Fibroblast of peridontal ligament (primary cell): ENCODE data around the gene HCFC1R1.
"Not testable (repeated sequence)": the region's sequence is repeated elsewhere in the genome, so short reads cannot be mapped to it uniquely, and the experiment has no call there.

Experiments used
- DNase-seq: peaks from one replicate; pipeline ENCODE4 v3.0.0-alpha.2; 2010; ENCODE audit errors: extremely low read depth

Gene HCFC1R1

DNA sequence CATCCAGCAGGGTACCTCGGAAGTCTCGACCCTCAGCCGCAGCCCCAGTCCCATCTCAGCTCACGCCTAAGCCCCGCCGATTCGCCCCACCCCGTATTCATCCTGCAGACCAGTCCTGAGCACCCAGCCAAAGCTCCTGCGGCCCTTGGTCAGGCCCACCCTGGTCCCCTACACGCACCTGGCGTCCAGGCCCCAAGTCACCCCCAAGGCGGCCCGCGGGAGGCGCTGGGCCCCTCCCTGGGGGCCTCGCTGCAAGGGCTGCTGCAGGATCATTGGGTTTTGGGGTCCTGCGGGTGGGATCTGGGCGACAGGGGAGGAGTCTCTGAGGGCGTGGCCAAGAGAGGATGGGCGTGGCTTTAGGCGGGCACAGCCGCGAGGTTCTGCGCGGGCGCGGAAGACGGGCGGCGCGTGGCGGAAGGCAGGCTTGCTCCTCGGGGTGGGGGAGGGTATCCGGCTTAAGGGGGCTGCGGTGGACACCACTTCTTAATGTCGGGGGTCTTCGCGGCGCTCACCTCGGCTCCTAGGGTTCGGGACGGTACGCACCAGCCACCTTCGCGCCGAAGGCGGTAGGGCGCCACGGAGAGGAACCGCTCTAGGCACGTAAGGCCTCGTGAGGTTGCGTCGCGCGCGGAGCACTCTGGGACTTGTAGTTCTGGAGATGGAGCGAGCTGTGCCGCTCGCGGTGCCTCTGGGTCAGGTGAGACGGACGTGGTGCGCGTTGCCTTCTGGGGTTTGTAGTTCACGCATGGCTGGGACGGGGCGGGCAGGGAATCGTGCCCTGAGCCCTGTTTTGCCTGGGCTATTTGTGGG is at the start of gene HCFC1R1, which contains the start of gene THOC6:
Gene HCFC1R1, minus strand, starts transcription at position 274 of the 810 bp plus-strand sequence. Its CDS starts 1 bp downstream, at position 273.
Gene THOC6, plus strand, starts transcription at position 367 of the 810 bp plus-strand sequence. Its CDS starts 292 bp downstream, at position 659.
- peak; percentile 96 for DNase-seq

DNA sequence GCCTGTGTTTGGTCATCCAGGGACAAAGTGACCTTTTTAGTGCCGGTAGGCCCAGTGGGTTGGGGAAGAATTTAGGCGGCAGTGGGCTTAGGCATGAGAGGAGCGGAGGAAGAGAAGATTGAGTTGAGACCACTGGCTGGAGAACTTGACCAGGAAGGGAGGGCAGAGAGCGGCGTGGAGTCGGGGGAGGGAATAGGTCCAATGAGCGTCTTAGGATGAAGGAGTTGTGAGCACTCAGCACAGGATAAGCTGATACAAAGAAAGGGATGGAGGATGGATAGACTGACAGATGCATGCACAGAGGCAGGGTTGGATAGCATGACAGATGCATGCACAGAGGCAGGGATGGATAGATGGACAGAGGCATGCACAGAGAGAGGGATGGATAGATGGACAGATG is 49.7 kb upstream of the HCFC1R1 start:
- DNase-seq = no peak

DNA sequence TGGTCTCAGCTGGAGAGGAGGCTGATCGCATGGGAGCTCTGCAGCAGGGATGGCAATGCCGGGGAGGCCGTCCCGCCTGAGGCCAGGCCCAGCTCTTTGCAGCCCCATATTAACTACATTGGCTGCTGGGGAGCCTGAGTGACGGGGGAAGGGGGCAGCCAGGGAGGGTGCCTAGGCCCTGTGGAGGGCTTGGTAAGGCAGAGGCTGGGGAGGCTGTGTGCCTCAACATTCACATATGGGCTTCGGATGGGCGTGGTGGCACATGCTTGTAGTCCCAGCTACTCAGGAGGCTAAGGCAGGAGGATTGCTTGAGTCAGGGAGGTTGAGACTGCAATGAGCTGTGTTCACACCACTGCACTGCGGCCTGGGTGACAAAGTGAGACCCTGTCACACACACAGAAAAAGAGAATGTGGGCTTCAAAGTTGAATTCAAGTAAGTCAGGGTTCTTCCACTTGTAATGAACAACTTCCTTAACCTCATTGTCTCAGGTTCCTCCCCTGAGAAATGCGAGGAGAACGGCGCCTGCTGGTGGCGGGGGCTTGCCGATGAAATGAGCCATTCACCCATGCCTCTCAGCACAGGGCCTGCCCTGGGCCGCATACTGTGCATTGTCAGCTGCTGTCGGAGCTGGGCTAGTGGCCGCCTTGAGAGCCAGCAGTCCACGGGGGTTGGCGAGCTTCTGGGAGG is 49.0 kb upstream of the HCFC1R1 start:
- DNase-seq = not testable (repeated sequence)

DNA sequence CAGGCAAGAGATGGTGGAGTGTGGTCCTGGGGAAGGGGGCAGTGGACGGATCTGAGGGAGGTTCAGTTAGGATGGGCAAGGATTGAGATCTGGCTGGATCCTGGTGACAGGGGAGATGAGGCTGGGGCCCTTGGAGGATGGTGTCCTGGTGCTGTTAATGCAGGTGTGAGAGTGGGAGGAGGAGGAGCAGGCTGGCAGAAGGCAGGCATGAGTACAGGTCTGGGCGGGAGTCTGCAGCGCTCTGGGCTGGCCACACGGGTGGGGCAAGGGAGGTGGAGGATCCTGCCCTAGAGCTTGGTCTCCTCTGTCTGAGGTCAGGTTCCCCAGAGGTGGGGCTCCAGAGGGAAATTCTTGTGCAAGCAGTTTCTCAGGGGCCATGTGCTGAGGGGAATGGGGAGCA is 48.4 kb upstream of the HCFC1R1 start:
- DNase-seq = not testable (repeated sequence)

DNA sequence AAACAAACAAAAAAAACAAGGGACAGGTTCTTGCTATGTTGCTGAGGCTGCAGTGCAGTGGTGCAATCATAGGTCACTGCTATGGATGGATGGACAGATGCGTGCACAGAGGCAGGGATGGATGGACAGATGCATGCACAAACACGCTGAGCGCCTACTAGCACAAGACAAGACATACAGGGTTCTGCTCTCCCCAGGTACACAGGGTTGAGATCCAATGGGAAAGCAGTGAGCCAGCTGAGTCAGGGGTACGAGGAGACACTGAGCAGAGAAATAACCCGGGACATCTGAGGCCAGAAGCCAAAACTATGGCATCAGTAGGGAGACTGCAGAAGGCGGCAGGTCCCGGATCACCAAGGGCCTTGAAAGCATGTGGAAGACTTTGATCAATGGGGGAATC is 47.9 kb upstream of the HCFC1R1 start:
- DNase-seq = no peak

- DNase-seq = no peak
Measured at GRCh38 chr16:3070608-3071111, 46.9 kb upstream of the HCFC1R1 start.

- not testable (repeated sequence) for DNase-seq
Measured at GRCh38 chr16:3069146-3069545, 45.4 kb upstream of the HCFC1R1 start.

- DNase-seq = no peak
Measured at GRCh38 chr16:3068487-3068886, 44.7 kb upstream of the HCFC1R1 start.

GRCh38 chr16:3066440-3066748 is 42.7 kb upstream of the HCFC1R1 start:
- no peak for DNase-seq

DNA sequence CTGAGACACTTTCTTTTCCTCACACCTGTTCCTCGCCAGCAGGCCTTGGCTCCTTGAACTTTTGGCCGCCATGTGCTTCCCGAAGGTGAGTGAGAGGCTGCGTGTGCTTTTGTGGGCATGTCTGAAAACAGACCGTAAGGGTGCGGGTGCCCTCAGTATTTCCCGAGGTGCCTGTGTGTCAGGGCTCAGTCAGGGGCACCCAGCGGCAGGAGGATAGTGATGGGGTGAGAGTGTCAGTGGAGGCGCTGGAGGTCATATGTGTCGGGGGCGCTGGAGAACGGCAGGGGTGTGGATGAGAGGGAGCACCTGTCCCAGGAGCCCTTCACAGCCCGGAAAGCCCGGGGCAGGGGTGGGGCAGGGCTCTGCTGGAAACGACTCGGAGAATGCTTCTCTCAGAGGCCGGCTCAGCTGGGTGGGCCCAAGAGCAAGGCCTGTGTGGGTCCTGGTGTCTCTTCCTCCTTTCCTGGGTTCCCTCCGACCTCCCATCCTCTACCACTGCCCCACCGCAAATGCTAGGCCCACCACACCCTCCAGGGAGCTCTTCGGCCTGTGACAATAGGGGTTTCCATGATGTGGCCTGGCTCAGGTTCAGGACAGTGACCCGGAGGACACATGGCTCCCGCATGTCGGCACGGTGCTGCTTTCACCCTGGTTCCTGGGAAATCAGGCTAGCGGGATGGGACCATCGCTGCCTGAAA is 42.1 kb upstream of the HCFC1R1 start:
- DNase-seq = no peak

DNA sequence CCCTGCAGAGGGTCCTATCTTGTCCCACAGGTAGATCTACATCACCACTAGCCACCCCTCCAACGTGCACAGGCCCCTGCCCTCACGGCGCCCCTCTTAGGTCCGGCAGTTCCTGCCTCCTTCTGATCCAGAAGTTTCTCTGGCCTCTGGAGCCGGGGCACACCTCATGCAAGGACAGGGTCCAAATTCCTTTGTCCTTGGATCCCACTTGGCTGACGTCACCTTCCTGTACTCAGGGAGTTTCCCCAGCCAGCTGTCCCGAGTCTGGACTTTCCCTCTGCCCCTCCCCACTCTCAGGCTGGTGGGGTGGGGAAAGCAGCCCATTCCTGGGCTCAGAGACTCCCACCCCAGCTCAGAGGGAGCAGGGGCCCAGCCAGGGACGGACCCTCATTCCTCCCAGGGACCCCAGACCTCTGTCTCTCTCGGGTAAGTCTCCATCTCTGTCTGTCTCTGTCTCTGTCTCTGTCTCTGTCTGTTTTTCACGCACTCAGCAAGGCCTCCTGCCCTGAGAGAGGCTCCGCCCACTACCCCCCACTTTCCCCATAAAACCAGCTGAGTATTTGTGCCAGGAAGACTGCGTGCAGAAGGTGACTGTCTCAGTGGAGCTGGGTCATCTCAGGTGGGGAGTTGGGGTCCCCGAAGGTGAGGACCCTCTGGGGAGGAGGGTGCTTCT is 41.5 kb upstream of the HCFC1R1 start, which contains the start of gene IL32:
Gene IL32, plus strand, starts transcription at position 572 of the 673 bp plus-strand sequence. CDS start 172 bp downstream, outside the sequence.
- peak; percentile 33 for DNase-seq

- DNase-seq = no peak
Measured at GRCh38 chr16:3063625-3064386, 40.1 kb upstream of the HCFC1R1 start.

GRCh38 chr16:3062553-3062952 is 38.8 kb upstream of the HCFC1R1 start:
- DNase-seq = no peak

GRCh38 chr16:3060339-3061127 is 36.8 kb upstream of the HCFC1R1 start:
- DNase-seq = no peak

DNA sequence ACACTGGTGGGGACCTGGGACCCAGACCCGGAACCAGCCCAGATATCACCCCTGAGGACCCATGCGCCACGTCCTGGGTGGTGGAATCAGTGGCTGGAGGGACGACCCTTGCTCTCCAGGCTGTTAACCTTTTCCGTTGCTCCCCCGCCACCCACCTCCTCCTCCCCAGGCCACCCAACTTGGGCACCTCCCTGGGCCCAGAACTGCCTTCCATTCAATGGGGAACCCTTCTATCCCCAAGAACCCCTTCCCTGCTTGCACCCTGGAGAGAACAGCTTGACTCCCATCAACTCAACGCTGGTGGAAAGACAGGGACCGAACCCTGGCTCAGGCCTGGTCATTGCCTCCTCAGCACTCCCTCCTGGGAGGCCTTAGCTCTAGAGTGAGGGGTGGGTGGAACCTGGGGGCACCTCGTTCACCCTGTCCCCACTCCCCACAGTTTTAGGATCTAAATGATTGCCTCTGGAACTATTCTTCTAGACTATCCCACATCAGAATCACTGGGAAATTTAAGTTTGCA is 36.0 kb upstream of the HCFC1R1 start:
- no peak for DNase-seq

- peak; percentile 64 for DNase-seq
Measured at GRCh38 chr16:3059041-3059722, 35.4 kb upstream of the HCFC1R1 start.

GRCh38 chr16:3058139-3059030 is 34.6 kb upstream of the HCFC1R1 start:
- DNase-seq = peak; percentile 13
